Measurements from ENCODE around the gene DTYMK. TPM values are rescaled to one million over a fixed set of nuclear protein-coding genes. Genes with fewer than 3 reads are reported as not detected.
A peak's percentile ranks its signal among the peaks of the same experiment; 100 is the strongest.

The DTYMK gene, protein sequence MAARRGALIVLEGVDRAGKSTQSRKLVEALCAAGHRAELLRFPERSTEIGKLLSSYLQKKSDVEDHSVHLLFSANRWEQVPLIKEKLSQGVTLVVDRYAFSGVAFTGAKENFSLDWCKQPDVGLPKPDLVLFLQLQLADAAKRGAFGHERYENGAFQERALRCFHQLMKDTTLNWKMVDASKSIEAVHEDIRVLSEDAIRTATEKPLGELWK
- total RNA-seq = 10 to 100 TPM in 3 of 10 donors, 1 to 10 TPM in 7; 6.4 to 12.4 (median 9.3) TPM
- 10 to 100 TPM in 1 of 2 donors, 1 to 10 TPM in 1; 9.2 to 18.5 TPM for polyA plus RNA-seq
- long read RNA-seq, donor 1, transcript DTYMK-201 (5 exons, 1,232 nt) = major isoform, 9 of 15 reads
- long read RNA-seq, donor 1, partial matches to known transcripts = 5 of 15 reads
- long read RNA-seq, donor 1, other reads (novel, unspliced or antisense) = 1 of 15 reads
- long read RNA-seq, donor 2, transcript DTYMK-201 (5 exons, 1,232 nt) = major isoform, 6 of 15 reads
- long read RNA-seq, donor 2, partial matches to known transcripts = 5 of 15 reads
- long read RNA-seq, donor 2, other reads (novel, unspliced or antisense) = 2 of 15 reads
- long read RNA-seq, donor 3, transcript DTYMK-201 (5 exons, 1,232 nt) = major isoform, 5 of 10 reads
- long read RNA-seq, donor 3, partial matches to known transcripts = 0 of 10 reads
- long read RNA-seq, donor 3, other reads (novel, unspliced or antisense) = 2 of 10 reads

DNA sequence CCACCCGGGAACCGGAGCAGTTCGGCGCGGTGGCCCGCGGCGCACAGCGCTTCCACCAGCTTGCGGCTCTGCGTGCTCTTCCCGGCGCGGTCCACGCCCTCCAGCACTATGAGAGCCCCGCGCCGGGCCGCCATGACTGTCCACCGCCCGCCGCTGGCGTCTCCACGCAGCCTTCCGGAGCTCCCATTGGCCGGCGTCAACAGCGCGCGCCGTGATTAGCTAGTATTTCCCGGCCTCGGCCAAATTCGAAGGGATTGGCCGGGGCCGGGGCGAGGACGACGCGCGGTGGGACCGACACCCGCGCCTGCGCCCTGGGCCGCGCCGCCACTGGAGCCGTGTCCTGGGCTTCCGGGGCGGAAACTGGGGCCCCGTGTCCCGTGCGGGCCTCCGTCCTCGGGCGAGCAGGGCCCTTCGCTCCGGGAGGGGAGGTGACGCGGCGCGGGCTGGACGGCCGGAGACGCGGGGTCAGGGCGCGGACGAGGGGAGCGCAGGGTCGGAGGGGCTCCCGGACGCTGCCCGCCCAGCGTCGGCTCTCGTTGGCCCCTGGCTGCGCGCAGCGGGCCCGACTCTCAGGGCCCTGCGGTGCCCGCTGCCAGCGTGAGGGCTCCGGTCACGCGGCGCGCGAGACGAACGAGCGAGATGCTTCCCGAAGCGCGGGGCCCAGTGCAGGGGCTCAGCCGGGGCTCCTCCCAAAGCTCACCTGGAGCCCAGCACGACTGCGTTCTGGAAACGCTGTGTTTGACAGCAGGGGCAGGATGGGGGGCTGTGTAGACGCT, at the start of gene DTYMK:
TSS of gene DTYMK (minus strand) at position 166 of the 776 bp plus-strand sequence. CDS start at position 134, 32 bp downstream.
- peak; percentile 96 to 97 for DNase-seq
- Histone ChIP-seq H3K4me3 (peak within 1 kb of the TSS; percentile 62 to 99 (median 89)), H3K36me3 (peaks cover 0 to 62% (median 13%) of the 10 kb centered on the region in 9 donors), H3K9me3 (no peaks in the 10 kb centered on the region), H3K27me3 (no peaks in the 10 kb centered on the region), H3K4me1 (peaks cover 10 to 32% (median 25%) of the 10 kb centered on the region in 9 donors), H3K27ac (peak within 1 kb of the TSS; percentile 78 to 98 (median 93))
- peak; percentile 98 to 99 (median 99) for ATAC-seq
- 0% methylated on average over 97 to 102 of the region's 102 CpGs for WGBS, 2 donors
- intact Hi-C loops (cut with DNase I) = loop anchor here in 3 of 10 donors (2.0 to 10.0 kb wide), 3 partner anchors 14 to 50 kb away; partner anchors contain the start of genes ATG4B (in 1 of the 3), D2HGDH (in 1 of the 3) and THAP4 (in 1 of the 3)
- TF ChIP-seq, protein P1, sequence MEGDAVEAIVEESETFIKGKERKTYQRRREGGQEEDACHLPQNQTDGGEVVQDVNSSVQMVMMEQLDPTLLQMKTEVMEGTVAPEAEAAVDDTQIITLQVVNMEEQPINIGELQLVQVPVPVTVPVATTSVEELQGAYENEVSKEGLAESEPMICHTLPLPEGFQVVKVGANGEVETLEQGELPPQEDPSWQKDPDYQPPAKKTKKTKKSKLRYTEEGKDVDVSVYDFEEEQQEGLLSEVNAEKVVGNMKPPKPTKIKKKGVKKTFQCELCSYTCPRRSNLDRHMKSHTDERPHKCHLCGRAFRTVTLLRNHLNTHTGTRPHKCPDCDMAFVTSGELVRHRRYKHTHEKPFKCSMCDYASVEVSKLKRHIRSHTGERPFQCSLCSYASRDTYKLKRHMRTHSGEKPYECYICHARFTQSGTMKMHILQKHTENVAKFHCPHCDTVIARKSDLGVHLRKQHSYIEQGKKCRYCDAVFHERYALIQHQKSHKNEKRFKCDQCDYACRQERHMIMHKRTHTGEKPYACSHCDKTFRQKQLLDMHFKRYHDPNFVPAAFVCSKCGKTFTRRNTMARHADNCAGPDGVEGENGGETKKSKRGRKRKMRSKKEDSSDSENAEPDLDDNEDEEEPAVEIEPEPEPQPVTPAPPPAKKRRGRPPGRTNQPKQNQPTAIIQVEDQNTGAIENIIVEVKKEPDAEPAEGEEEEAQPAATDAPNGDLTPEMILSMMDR (IDR thresholded peaks at IDR 0.05) = no peak

DNA sequence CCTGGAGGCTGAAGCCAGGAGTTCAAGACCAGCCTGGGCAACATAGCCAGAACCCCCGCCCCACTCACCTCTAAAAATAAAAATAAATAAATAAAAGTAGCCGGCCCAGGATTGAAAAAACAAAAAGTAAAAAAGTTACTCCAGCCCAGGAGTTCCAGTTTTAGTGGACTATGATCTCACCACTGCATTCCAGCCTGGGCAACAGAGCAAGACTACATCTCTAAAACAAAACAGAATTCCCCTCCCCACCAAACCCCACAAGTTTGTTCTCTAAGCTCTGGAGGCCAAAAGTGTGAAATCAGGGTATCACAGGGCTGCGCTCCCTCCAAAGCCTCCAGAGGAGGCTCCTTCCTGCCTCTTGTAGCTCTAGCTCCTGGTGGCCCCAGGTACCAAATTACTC, 49.5 kb upstream of the DTYMK start:
- Histone ChIP-seq H3K4me1 (peaks cover 4 to 26% (median 16%) of the 10 kb centered on the region in 9 donors), H3K4me3 (peak overlapping the region in 1 of 10 donors; percentile 86), H3K27ac (peak overlapping the region in 2 of 10 donors; percentile 93 to 96), H3K27me3 (no peaks in the 10 kb centered on the region), H3K36me3 (peaks cover 0 to 12% (median 0%) of the 10 kb centered on the region in 9 donors), H3K9me3 (no peaks in the 10 kb centered on the region)
- ATAC-seq = no peak
- no peak for DNase-seq
- intact Hi-C loops (cut with DNase I) = loop anchor here in 5 of 10 donors (5.0 to 10.0 kb wide), 5 partner anchors 51 to 881 kb away; partner anchors contain the start of genes DTYMK (in 1 of the 5) and PDCD1 (in 1 of the 5)
- TF ChIP-seq, protein P1 (IDR thresholded peaks at IDR 0.05) = no peak
- WGBS, 2 donors = 85 to 88% methylated on average over 3 of the region's 3 CpGs

DNA sequence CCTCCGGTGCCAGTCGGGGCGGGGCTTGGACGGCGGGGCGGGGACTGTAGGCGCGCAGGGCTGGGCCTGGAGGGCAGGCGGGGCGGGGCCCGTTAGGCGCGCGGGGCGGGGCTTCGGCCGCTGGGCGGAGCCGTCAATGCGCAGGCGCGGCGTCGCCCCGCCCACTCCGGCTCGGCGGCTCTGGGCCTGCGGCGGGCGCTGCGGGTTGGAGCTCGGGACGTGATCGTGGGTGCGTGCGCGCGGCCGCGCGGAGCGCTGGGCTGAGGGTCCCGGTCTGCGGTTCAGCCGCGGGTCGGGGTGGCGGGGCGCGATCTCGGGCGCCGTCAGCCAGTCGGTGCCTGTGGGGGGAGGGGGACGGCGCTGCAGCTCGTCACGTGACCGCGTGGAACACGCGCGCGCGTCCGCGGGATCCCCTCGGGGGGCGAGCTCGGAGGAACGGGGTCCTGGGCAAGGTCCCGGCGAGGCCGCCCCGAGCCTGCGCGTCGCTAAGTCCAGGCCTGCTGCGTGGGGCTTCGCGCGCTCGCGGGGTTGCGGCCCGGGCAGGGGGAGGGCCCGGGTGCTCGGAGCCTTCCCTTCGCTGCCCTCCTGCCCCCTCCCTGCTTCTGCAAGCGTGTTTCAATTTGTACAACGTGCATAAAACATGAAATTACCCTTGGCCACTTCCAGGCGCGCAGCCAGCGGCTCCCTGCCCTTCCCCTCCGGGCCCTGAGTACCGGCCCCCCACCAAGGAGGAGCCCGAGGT, 48.0 kb upstream of the DTYMK start, which contains the start of gene D2HGDH:
TSS of gene D2HGDH (plus strand) at position 164 of the 742 bp plus-strand sequence. CDS start 595 bp downstream, outside the sequence.
- intact Hi-C loops (cut with DNase I) = loop anchor here in 7 of 10 donors (1.0 to 10.0 kb wide), 8 partner anchors 32 to 880 kb away; partner anchors contain the start of genes DTYMK (in 1 of the 7), ING5 (in 1 of the 7), PDCD1 (in 1 of the 7) and STK25 (in 1 of the 7)
- no peaks in the 10 kb centered on the region for H3K9me3 ChIP-seq
- H3K27ac ChIP-seq = peak within 1 kb of the TSS; percentile 84 to 96 (median 94)
- H3K36me3 ChIP-seq = peaks cover 0 to 12% (median 0%) of the 10 kb centered on the region in 9 donors
- TF ChIP-seq, protein P1 (IDR thresholded peaks at IDR 0.05) = no peak
- peak; percentile 93 to 97 for DNase-seq
- 0% methylated on average over 76 to 97 of the region's 98 CpGs for WGBS, 2 donors
- H3K4me1 ChIP-seq = peaks cover 4 to 29% (median 16%) of the 10 kb centered on the region in 9 donors
- H3K4me3 ChIP-seq = peak within 1 kb of the TSS; percentile 79 to 100 (median 92)
- no peaks in the 10 kb centered on the region for H3K27me3 ChIP-seq
- peak; percentile 91 to 97 (median 94) for ATAC-seq

Data from heart right ventricle (tissue), 16 donors.